ENCODE results near the gene SPATS2. TPM values are rescaled to one million over a fixed set of nuclear protein-coding genes. Genes with fewer than 3 reads are reported as not detected.

The SPATS2 gene
- total and polyA plus RNA-seq, 2 of the 4 experiments (the other 2 are of a cell fraction) = 50.6 to 63.3 TPM

- H3K4me2 ChIP-seq (ENCODE audit: low read depth, low read length) = no peak overlapping the region
- H2BK120ac ChIP-seq (ENCODE audit: low read depth, low read length) = no peak overlapping the region
- peaks cover 51% of the 10 kb centered on the region for H3K27me3 ChIP-seq (ENCODE audit: control insufficient read depth, insufficient read depth, low read length)
- TF ChIP-seq FOS (IDR thresholded peaks at IDR 0.05; ENCODE audit: low read depth, low read length) (no peak), CEBPB (IDR thresholded peaks at IDR 0.05; ENCODE audit: low read depth, low read length) (no peak), MXI1 (IDR thresholded peaks at IDR 0.05; ENCODE audit: borderline replicate concordance, low read depth, low read length) (no peak), CTCF (conservative IDR thresholded peaks at IDR 0.05; ENCODE audit: low read depth, low read length) (no peak), NFE2L2 (IDR thresholded peaks at IDR 0.05; ENCODE audit: low read depth, low read length) (no peak), CHD1 (IDR thresholded peaks at IDR 0.05; ENCODE audit: low read depth, low read length) (no peak), SMC3 (IDR thresholded peaks at IDR 0.05; ENCODE audit: low read depth, low read length) (no peak), RFX5 (IDR thresholded peaks at IDR 0.05; ENCODE audit: low read depth, low read length) (no peak), RAD21 (IDR thresholded peaks at IDR 0.05; ENCODE audit: low read length) (no peak), ELK1 (IDR thresholded peaks at IDR 0.05; ENCODE audit: borderline replicate concordance, low read depth, low read length) (no peak), USF2 (IDR thresholded peaks at IDR 0.05; ENCODE audit: low read depth, low read length) (no peak), MAFK (IDR thresholded peaks at IDR 0.05; ENCODE audit: low read depth, low read length) (no peak), POLR2A (IDR thresholded peaks at IDR 0.05; ENCODE audit: low read depth, low read length) (no peak), BHLHE40 (IDR thresholded peaks at IDR 0.05; ENCODE audit: low read depth, low read length) (no peak), RCOR1 (IDR thresholded peaks at IDR 0.05; ENCODE audit: insufficient replicate concordance, low read length) (no peak), MAZ (IDR thresholded peaks at IDR 0.05; ENCODE audit: borderline replicate concordance, low read depth, low read length) (no peak)
- H4K91ac ChIP-seq (ENCODE audit: insufficient read depth, low read depth, low read length) = no peak overlapping the region
- no peak overlapping the region for H2AK5ac ChIP-seq (ENCODE audit: low read depth, low read length)
- no peak overlapping the region for H3K4ac ChIP-seq (ENCODE audit: low read depth, low read length)
- no peak overlapping the region for H2BK20ac ChIP-seq (ENCODE audit: low read depth, low read length)
- no peaks in the 10 kb centered on the region for H3K4me1 ChIP-seq (ENCODE audit: control insufficient read depth, insufficient read depth, low read length)
- no peak overlapping the region for H3K9ac ChIP-seq (ENCODE audit: low read depth, low read length)
- no peak overlapping the region for H2BK15ac ChIP-seq (ENCODE audit: low read depth, low read length)
- H3K18ac ChIP-seq (ENCODE audit: low read depth, low read length) = no peak overlapping the region
- intact Hi-C loops (cut with micrococcal nuclease) (no loop called here), dilution Hi-C loops (cut with HindIII; ENCODE audit: low sequenced_read_pairs, unreplicated experiment) (no loop called here), in situ Hi-C loops (cut with MboI; ENCODE audit: low sequenced_read_pairs) (no loop called here)
- no peaks in the 10 kb centered on the region for H4K20me1 ChIP-seq (ENCODE audit: insufficient read depth, low read length)
- no peak overlapping the region for H3K14ac ChIP-seq (replicated peaks; ENCODE audit: low read depth, low read length)
- CTCF ChIA-PET = interaction anchor here (1.2 kb wide), 1 partner anchor 23 kb away, joined by 4 read pairs; no protein-coding TSS in a partner anchor
- no peak for DNase-seq
- BruUV-seq (replicated peaks) = no TSS peak
- no peak overlapping the region for H3K23ac ChIP-seq (ENCODE audit: low read depth, low read length)
- H3K36me3 ChIP-seq (ENCODE audit: control insufficient read depth, insufficient read depth, low read length) = 0 out of 2 replicates have a peak, but pooled peaks cover 1% of the 10 kb centered on the region
- WGBS, 2 experiments (ENCODE audit: extremely low coverage in 2 of 2, insufficient read length in 1 of 2) = 60% methylated on average over 1 of the region's 12 CpGs; no CpG with 5 or more reads in 1 of the 2 experiments
- no peak overlapping the region for H3K4me3 ChIP-seq (ENCODE audit: insufficient read depth, low read depth, low read length)
- H3K27ac ChIP-seq (ENCODE audit: insufficient read depth, low read length) = no peak overlapping the region
- no peaks in the 10 kb centered on the region for H3K9me1 ChIP-seq (ENCODE audit: insufficient read depth, low read length)
- H2AK9ac ChIP-seq (replicated peaks; ENCODE audit: low read depth, low read length, poor library complexity) = no peak overlapping the region
- H2BK5ac ChIP-seq (ENCODE audit: low read depth, low read length, poor library complexity, severe bottlenecking) = no peak overlapping the region
- H4K5ac ChIP-seq (ENCODE audit: low read depth, low read length) = no peak overlapping the region
- H2AFZ ChIP-seq (replicated peaks; ENCODE audit: low read length, poor library complexity) = peak overlapping the region; percentile 8
- POLR2A ChIA-PET (ENCODE audit: unreplicated experiment) = no interaction called here
- no peak for ATAC-seq (ENCODE audit: low read depth)
- H3K79me1 ChIP-seq (ENCODE audit: low read depth in 1 of 2, low read length in 2 of 2) = no peaks in the 10 kb centered on the region
- no peak overlapping the region for H3K56ac ChIP-seq (ENCODE audit: extremely low read depth, insufficient read depth, low read length)
- no peaks in the 10 kb centered on the region for H3K9me3 ChIP-seq (ENCODE audit: control insufficient read depth, insufficient read depth, low read length)
- H4K8ac ChIP-seq (ENCODE audit: low read depth in 2 of 2, low read length in 2 of 2) = no peak overlapping the region
Measured at GRCh38 chr12:49334681-49335080, 32.6 kb upstream of the SPATS2 start.

All from IMR-90 (cell line).